B cell (primary cell): Measurements from ENCODE around the gene PLA2G1B. TPM values are rescaled to one million over a fixed set of nuclear protein-coding genes. Genes with fewer than 3 reads are reported as not detected.

Source experiments
- ATAC-seq: fragments of 200-7000 bp; cut with Tn5 transposase; one replicate; pipeline ENCODE4 v1.10.0; 2021; ENCODE audit warnings: low read depth, mild to moderate bottlenecking, moderate number of reproducible peaks, moderate library complexity
- CTCF ChIA-PET: fragments of 350-600 bp; sonication (Branson Sonifier 250); formaldehyde crosslinking; loops from one replicate; lab custom pipeline; 2021; ENCODE audit warnings: antibody characterized with exemption, inconsistent platforms; lab: Charles Lee
- POLR2A ChIA-PET: fragments of 350-600 bp; sonication (Branson Sonifier 250); formaldehyde crosslinking; loops from one replicate; lab custom pipeline; 2021; ENCODE audit warnings: antibody characterized with exemption; lab: Charles Lee
- DNase-seq: peaks from one replicate; pipeline ENCODE4 v3.0.0; 2013
- H2AFZ ChIP-seq: 2 replicates; pipeline ENCODE4 v1.6.1; 2012; ENCODE audit warnings: mild to moderate bottlenecking, low read depth, low read length; ENCODE audit not compliant: insufficient read depth, poor library complexity, severe bottlenecking
- H3K27ac ChIP-seq, 2 donors: 1 replicate in 1 of 2; 2 replicates in 1 of 2; pipeline ENCODE4 v1.5.1; 2012 to 2013; ENCODE audit warnings: low read length in 2 of 2, mild to moderate bottlenecking in 2 of 2, moderate library complexity in 1 of 2
- H3K27me3 ChIP-seq, 4 experiments: fragments of 200-600 bp in 1 of 4; sonication (generic) in 1 of 4; replicated peaks in 1 of 4; 1 replicate in 2 of 4; 2 replicates in 2 of 4; pipeline versions ENCODE4 v1.6.1 to v1.7.0; 2013 to 2016; ENCODE audit warnings: low read length in 3 of 4, mild to moderate bottlenecking in 2 of 4, mixed read lengths in 1 of 4, moderate library complexity in 1 of 4; ENCODE audit not compliant: insufficient read depth in 4 of 4, control insufficient read depth in 3 of 4; ENCODE audit errors: control extremely low read depth in 1 of 4
- H3K36me3 ChIP-seq, 2 experiments: replicated peaks in 1 of 2; 1 replicate in 1 of 2; 2 replicates in 1 of 2; pipeline versions ENCODE4 v1.6.1 to v1.7.1; 2013; ENCODE audit warnings: low read length in 1 of 2; ENCODE audit not compliant: insufficient read depth in 2 of 2, control insufficient read depth in 1 of 2; ENCODE audit errors: control extremely low read depth in 1 of 2, extremely low read depth in 1 of 2
- H3K4me1 ChIP-seq, 2 donors: fragments of 200-600 bp in 1 of 2; sonication (generic) in 1 of 2; 1 replicate in 1 of 2; 2 replicates in 1 of 2; pipeline versions ENCODE4 v1.5.1 to v1.6.1; 2013 to 2017; ENCODE audit warnings: low read length in 2 of 2; ENCODE audit not compliant: control insufficient read depth in 2 of 2, insufficient read depth in 2 of 2
- H3K4me2 ChIP-seq: replicated peaks from 2 replicates; pipeline ENCODE3; 2012; ENCODE audit warnings: mild to moderate bottlenecking, low read depth, low read length; ENCODE audit not compliant: poor library complexity, severe bottlenecking
- H3K4me3 ChIP-seq, 5 experiments: fragments of 200-600 bp in 1 of 5; sonication (generic) in 1 of 5; 1 replicate in 3 of 5; 2 replicates in 2 of 5; pipeline versions ENCODE4 v1.5.1 to v1.7.0; 2011 to 2016; ENCODE audit warnings: low read length in 4 of 5, mild to moderate bottlenecking in 4 of 5, low read depth in 2 of 5, control low read depth in 1 of 5, moderate library complexity in 1 of 5; ENCODE audit not compliant: insufficient read depth in 1 of 5; ENCODE audit errors: control extremely low read depth in 1 of 5, extremely low read depth in 1 of 5
- H3K79me2 ChIP-seq: fragments of 200-600 bp; sonication (generic); one replicate; pipeline ENCODE4 v1.6.0; 2016; ENCODE audit warnings: low read length; ENCODE audit not compliant: control insufficient read depth, insufficient read depth
- H3K9ac ChIP-seq: fragments of 200-600 bp; sonication (generic); 2 replicates; pipeline ENCODE4 v1.6.1; 2017; ENCODE audit warnings: mild to moderate bottlenecking, low read length, moderate library complexity
- H3K9me3 ChIP-seq, 3 donors: one replicate each; pipeline versions ENCODE4 v1.6.1 to v1.7.1; 2013; ENCODE audit warnings: low read length in 2 of 3; ENCODE audit not compliant: control insufficient read depth in 2 of 3, insufficient read depth in 1 of 3; ENCODE audit errors: control extremely low read depth in 1 of 3
- H4K20me1 ChIP-seq: 2 replicates; pipeline ENCODE4 v1.6.0; 2012; ENCODE audit warnings: mild to moderate bottlenecking, low read length; ENCODE audit not compliant: insufficient read depth, control insufficient read depth, poor library complexity, severe bottlenecking
- H3K27ac Mint-ChIP-seq: one replicate; pipeline ENCODE4 v1.8.0; 2021; ENCODE audit warnings: mixed read lengths
- H3K27me3 Mint-ChIP-seq: one replicate; pipeline ENCODE4 v1.8.0; 2021; ENCODE audit warnings: mixed read lengths
- H3K4me1 Mint-ChIP-seq: one replicate; pipeline ENCODE4 v1.8.0; 2021; ENCODE audit warnings: mixed read lengths
- H3K4me3 Mint-ChIP-seq: one replicate; pipeline ENCODE4 v1.8.0; 2021; ENCODE audit warnings: mixed read lengths
- H3K9me3 Mint-ChIP-seq: one replicate; pipeline ENCODE4 v1.8.0; 2022; ENCODE audit warnings: mixed read lengths; ENCODE audit not compliant: insufficient read depth
- CTCF ChIP-seq: fragments of 200-600 bp; IDR thresholded peaks from one replicate; pipeline ENCODE4 v1.8.0; 2022; ENCODE audit warnings: antibody characterized with exemption, mild to moderate bottlenecking
- EZH2 ChIP-seq: IDR thresholded peaks from 2 replicates; pipeline ENCODE4 v1.6.1; 2012; ENCODE audit warnings: borderline replicate concordance, low read depth, mild to moderate bottlenecking, moderate library complexity, low read length; ENCODE audit not compliant: insufficient read depth, poor library complexity, severe bottlenecking
- WGBS: methylation state at CpG from one replicate; pipeline ENCODE4 v1.1.5; 2013; ENCODE audit warnings: missing lambda C conversion rate; ENCODE audit not compliant: insufficient coverage; 5-methylcytosine and 5-hydroxymethylcytosine counted together
- intact Hi-C: fragments of 100-400 bp; cut with micrococcal nuclease; formaldehyde crosslinking; loops from one replicate; pipeline ENCODE4 v1.10.0; 2022
- polyA plus RNA-seq: library from polyadenylated mRNA; depleted of rRNA; stranded (reverse); fragments of >200 nt; gene quantifications from 2 replicates; pipeline ENCODE4 v1.2.3, GENCODE V29; 2012
- total RNA-seq, 2 donors: library from RNA; stranded (reverse); fragments of 120-200 nt in 1 of 2; gene quantifications; 1 replicate in 1 of 2; 2 replicates in 1 of 2; pipeline versions ENCODE4 v1.2.3 to v1.2.4, GENCODE V29; 2013 to 2022

The PLA2G1B gene
- total and polyA plus RNA-seq, 2 donors (not counting 1 experiment from before 2014, with no cell fraction given) = not detected

GRCh38 chr12:120301962-120302815 lies 25.4 kb downstream of the PLA2G1B start, which contains the start of gene SIRT4:
Gene SIRT4 (plus strand): TSS chr12:120302321. CDS start chr12:120303562, 1,241 bp downstream.
- H3K27ac Mint-ChIP-seq = peak within 1 kb of the TSS; percentile 88

More at GRCh38 chr12:120301962-120302815, 25.4 kb downstream of the PLA2G1B start, which contains the start of gene SIRT4:
- H3K4me3 ChIP-seq = peak within 1 kb of the TSS; percentile 72 to 99 (median 92)
- peak; percentile 100 for ATAC-seq
- ChIA-PET CTCF (interaction anchor here (0.6 to 2.9 kb wide), 24 partner anchors 9 to 1982 kb away, joined by 3 to 53 read pairs (median 4); partner anchors contain the start of genes DIABLO, PLA2G1B, PXN and RNU4-1), POLR2A (interaction anchor here (0.7 to 3.0 kb wide), 10 partner anchors 10 to 1693 kb away, joined by 3 to 65 read pairs (median 6); partner anchors contain the start of genes COX6A1, RNU4-1, RNU4-2 and RPLP0)
- no peaks in the 10 kb centered on the region for H3K27me3 ChIP-seq
- no peaks in the 10 kb centered on the region for H3K9me3 Mint-ChIP-seq
- H4K20me1 ChIP-seq = no peaks in the 10 kb centered on the region
- peak within 1 kb of the TSS; percentile 16 to 34 for H3K27ac ChIP-seq
- TF ChIP-seq CTCF (peak; percentile 76), EZH2 (no peak)
- DNase-seq = peak; percentile 94
- H3K4me2 ChIP-seq = peak within 1 kb of the TSS; percentile 96
- no peaks in the 10 kb centered on the region for H3K36me3 ChIP-seq
- no peaks in the 10 kb centered on the region for H3K9me3 ChIP-seq
- H3K27me3 Mint-ChIP-seq = no peaks in the 10 kb centered on the region
- H2AFZ ChIP-seq = peak within 1 kb of the TSS; percentile 98
- peaks cover 3% of the 10 kb centered on the region for H3K79me2 ChIP-seq
- peaks cover 7% of the 10 kb centered on the region for H3K4me1 Mint-ChIP-seq
- H3K4me3 Mint-ChIP-seq = peak within 1 kb of the TSS; percentile 96
- 0% methylated on average over 10 of the region's 31 CpGs for WGBS
- peak within 1 kb of the TSS; percentile 97 for H3K9ac ChIP-seq
- peaks cover 0 to 4% of the 10 kb centered on the region in 2 donors for H3K4me1 ChIP-seq
- intact Hi-C loops = loop anchor here (1.0 to 2.0 kb wide), 3 partner anchors 9 to 137 kb away; partner anchors contain the start of genes COX6A1 and RNU4-1
